NCI-H2196 (cell line): ENCODE results near the gene SETD5.
"Not testable (repeated sequence)": the region's sequence is repeated elsewhere in the genome, so short reads cannot be mapped to it uniquely, and the experiment has no call there.

Experiments used
- DNase-seq: peaks from one replicate; lab custom pipeline; 2025; ENCODE audit not compliant: unreplicated experiment; lab: John Stamatoyannopoulos, UW

The SETD5 gene

DNA sequence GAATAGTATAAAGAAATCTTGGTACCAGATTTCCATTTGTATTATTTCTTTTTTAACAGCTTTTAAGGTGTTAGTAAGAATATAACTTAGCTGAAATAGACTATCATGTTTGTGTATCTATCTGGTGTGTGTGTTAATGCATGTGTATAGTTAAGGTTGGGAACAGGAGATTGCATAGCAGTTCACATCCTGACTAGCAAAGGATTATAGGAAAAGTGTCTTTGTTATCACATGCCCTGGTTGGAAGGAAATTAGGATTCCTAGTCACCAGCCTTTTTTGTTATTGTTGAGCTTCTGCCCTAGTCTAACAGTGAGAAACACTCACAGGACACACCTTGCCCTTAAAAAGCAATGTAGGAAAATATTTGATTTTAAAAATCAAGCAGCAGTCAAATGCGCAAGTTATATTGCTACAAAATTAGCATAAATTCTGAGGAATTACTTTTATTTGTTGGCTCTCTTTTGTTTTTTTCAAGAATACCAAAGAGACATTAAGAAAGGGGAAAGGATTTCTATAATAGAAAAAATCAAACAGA, 58.2 kb downstream of the SETD5 start:
- DNase-seq: no peak

DNA sequence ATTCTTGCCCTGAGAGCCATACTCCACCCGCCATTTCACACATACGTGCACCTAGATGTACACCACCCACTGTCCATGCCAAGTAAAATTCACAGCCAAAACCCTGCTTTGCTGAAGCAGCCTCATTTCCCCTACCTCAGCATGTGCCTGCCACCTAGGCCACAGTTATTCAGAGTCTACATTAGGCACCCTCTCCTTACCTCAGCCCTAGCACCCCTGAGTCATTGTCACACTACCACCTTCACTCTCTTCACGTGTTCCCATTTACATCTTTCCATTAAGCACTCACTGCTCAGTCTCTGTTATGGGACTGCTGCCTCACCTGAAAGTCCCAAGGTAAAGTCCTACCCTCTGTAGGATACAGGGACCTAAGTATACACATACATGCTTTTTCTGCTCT, 70.0 kb downstream of the SETD5 start:
- no peak for DNase-seq

DNA sequence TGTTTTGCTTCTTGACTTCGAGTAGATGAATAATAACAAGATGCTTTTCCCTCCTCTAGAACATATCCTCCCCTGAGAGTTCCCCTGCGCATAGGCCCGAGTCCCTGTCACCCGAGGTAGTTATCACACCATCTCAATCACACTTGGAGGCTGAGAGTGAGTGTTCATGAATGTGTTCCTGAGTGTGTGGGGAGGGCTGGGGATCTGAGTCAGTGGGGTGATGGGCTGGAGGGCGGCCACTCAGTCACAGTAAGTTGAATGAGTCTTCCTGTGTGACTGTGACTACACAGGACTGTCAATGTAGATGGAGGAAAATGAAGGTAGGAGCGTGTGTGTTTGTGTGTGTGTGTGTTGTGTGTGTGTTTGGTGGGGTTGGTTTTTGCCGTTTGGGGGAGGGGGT, 71.0 kb downstream of the SETD5 start:
- no peak for DNase-seq

DNA sequence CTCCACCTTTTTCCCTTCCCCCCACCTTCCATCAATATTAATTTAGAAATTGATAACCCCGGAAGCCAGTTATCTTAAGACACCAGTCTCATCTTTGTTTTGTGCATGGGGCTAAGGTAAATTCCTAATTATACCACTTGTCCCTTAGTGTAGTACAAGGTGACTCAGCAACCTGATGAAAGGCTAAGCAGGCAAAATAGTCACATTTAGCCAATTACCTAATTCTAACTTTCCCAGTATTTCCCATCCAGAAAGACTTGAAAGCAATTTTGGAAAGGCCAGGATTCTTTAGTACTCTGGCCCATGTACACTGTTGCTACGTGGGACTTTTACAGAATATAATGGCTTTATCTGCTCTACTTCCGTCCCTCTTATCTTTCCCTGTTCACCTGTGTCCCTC, 72.6 kb downstream of the SETD5 start:
- DNase-seq: no peak

DNA sequence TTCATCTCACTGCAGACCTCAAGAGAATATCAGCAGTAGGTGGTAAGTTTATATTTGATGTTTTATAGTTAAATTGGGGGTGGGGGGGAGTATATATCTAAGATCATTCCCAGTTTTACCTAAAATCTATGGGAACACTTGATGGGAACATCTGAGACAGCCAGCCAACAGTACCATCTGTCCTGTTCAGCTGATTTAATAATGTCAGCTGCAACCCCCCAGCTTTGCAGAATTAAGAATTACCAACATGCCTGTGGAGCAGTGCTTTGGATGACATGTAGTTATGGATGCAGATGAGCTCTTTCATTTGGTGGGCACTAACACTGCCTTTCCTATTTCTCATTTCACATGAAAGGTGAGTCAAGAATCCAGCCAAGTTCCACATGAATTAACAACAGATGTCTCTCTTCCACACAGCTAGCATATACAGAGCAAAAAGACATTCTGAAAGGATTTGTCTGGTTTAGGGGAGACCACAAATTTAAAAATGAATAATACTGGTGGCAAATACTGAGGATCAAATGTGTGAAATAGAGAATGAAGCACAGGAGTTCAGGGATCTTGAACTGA, 76.2 kb downstream of the SETD5 start:
- DNase-seq: no peak

DNA sequence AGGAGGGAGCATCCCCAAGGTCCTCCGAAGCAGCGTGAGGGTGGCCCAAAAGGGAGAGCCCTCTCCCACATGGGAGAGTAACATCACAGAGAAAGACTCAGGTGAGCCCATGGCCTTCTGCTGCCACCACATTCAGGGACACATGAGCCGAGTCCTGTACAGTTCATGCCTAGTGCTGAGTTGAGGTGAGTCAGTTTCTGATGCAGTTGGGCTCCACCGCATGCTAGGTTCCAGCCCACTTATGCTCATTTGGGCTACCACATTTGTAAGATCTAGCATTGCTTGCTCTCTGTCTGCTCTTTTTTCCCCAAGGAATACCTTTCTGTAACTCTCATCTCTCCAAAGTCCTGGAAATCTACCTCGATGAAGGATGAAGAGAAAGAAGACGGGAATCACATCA, 77.1 kb downstream of the SETD5 start:
- DNase-seq: no peak

DNA sequence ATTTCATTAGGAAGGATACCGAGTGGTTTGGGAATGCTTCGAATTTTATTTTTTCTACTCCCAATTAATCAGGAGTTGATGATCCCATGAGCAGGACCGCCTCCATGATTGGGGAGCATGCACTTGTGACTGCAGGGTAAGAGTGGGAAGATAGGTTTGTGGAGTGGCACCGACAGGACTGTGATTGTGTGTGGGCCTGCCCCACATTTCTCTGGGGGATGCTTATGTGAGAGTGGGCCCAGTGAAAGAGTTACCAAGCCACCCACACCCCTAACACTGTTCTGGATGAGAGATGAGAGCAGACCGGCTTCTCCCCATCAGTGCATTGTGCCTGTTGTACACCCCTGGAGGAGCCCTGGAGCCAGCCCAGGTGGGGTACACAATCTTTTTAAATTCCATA, 79.5 kb downstream of the SETD5 start:
- no peak for DNase-seq

DNA sequence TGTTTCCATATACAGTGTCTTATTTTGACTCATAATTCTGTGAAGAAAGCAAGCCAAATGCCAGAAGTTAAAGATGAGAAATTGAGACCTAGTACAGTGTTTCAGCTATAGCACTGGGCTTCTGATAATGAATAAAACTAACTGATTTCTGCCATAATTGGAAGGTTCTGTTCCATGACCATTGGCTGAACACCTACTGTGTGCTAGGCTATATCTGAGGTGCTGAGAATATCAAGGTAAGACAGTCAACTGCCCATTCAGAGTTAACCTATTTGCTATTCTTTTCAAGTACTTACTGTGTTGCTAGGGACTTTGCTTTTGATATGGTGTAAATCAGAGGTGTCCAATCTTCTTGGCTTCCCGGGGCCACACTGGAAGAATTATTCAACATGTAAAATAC, 82.8 kb downstream of the SETD5 start:
- DNase-seq: no peak

DNA sequence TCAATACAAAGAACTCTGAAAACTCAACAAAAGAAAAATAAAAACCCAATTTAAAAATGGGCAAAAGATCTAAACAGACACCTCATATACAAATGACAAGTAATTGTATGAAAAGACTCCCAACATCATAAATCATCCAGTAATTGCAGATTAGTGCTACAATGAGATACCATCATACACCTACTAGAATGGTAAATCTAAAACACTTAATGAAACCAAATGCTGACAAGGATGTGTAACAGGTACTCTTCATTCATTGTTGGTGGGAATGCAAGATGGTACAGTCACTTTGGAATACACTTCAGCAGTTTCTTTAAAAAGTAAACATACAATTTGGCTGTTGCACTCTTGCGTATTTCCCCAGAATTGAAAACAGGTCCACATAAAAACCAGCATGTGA, 87.8 kb downstream of the SETD5 start:
- no peak for DNase-seq

DNA sequence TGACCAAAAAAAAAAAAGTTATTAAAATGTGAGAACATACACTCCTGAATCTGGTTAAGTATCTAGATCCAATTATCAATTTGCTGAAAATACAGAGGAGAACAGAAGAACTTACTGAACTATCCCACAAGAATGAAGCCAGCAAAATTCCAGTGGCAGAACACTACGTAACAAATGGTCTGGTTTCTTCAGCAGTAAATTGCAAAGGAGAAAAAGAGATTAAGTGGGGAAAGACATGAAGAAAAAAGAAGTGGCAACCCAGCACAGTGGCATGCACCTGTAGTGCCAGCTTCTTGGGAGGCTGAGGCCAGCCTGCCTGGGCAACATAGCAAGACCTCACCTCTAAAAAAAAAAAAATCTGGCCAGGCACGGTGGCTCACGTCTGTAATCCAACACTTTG, 94.1 kb downstream of the SETD5 start:
- DNase-seq: no peak

DNA sequence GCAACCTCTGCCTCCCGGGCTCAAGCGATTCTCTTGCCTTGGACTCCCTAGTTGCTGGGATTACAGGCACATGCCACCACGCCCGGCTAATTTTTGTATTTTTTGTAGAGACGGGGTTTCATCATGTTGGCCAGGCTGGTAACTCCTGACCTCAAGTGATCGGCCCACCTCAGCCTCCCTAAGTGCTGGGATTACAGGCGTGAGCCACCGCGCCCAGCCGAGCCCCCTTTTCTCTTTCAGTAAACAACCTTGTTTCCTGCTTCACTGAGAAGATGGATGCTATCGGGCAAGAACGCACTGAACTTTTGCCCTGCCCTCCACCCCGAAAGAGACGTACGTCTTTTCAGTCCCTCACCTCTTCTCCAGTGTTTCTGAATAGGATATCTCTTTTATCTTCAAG, 96.6 kb downstream of the SETD5 start:
- DNase-seq: not testable (repeated sequence)

DNA sequence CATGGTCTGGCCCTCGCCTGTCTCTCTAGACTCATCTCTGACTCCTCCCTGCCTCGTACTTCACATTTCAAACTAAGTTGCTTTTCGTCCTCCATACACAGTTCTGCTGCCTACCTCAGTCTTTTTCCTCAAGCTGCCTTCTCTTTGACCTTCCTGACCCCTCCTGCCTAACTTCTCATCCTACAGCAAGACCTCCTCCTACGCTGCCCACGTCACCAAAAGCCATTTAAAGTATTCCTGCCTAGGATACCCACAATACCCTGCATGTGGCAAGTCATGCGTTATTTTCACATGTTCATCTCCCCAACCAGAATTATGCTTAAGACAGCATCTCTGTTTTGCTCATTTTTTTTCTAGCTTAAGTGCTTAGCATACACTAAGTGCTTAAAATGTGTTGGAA, 99.5 kb downstream of the SETD5 start:
- no peak for DNase-seq

DNA sequence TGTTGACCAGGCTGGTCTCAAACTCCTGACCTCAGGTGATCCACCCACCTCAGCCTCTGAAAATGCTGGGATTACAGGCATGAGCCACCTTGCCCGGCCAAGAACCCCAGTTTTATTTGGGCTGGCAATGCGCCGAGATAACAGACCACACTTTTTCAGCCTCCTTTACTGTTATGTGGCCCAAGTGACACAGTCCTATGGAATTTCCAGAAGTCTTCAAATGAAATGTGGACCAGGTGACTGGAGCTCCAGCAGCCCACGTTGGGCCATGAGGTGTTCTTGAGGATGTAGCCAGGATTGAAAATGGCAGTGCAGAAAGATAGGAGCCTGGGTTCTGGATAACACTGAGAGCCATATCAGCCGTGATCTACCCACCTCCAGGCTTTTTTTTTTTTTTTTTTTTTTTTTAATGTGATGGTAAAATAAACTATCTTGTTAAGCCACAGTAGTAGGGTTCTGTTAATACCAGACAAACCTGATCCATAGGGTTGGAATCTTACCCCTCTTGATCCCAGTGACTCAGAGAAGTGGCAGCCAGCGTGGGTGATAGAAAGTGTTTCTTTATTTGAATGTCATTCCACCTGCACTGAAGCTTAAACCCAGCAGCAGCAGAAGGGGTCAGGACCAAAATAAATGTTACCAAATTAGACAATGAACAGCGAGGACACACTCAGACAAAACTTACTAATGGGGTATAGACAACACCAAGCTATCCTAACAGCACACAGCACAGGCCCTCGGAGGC, 100.6 kb downstream of the SETD5 start:
- no peak for DNase-seq

DNA sequence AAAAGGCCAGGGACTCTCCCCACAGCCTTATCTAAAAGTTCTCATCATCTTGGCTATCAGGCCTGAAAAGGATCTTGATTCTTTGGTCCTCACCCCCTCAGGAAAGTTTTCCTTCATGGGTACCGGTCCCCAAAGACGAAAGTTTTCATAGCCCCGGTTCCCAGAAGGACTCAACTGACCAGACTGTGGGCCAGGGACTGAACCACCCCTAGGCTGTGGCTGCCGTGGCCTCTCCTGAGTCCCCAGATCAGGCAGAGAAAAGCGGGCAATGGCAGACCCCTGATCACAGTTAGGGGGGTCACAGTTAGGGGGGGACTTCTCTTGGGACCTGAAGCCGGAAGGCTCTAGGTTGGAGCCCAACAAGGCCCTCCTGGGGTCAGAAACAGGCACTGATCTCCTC, 101.4 kb downstream of the SETD5 start:
- DNase-seq: no peak

DNA sequence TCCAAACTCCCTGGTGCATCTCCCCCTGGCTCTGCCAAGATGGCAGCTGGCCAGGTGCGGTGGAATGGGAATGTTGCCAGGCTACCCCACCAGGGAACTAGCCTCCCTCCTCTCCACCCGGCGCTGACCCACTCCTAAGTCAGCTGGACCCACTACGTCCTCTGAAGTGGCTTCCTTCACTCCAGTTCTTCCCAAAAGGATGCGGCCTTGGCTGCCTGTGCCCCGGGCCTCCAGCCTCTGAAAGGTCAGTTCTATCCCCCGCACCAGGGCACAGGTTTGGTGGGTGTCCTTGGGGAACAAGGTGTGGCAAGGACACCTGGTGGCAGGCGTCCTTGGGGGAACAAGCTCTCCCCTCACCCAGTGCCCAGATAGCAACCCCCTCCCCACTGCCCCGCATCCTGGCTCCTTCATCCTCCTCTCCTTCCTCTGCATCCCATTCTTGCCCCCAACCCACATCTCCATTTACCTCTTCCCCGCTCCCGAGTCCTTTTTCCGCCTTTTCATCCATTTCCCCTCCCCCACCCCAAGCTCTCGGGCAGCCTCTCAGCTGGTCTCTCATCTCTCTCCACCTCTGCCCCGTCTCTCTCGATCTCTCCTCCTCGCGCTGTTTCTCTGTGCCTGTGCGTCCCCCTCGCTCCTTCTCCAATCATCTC, 102.2 kb downstream of the SETD5 start:
- no peak for DNase-seq

DNA sequence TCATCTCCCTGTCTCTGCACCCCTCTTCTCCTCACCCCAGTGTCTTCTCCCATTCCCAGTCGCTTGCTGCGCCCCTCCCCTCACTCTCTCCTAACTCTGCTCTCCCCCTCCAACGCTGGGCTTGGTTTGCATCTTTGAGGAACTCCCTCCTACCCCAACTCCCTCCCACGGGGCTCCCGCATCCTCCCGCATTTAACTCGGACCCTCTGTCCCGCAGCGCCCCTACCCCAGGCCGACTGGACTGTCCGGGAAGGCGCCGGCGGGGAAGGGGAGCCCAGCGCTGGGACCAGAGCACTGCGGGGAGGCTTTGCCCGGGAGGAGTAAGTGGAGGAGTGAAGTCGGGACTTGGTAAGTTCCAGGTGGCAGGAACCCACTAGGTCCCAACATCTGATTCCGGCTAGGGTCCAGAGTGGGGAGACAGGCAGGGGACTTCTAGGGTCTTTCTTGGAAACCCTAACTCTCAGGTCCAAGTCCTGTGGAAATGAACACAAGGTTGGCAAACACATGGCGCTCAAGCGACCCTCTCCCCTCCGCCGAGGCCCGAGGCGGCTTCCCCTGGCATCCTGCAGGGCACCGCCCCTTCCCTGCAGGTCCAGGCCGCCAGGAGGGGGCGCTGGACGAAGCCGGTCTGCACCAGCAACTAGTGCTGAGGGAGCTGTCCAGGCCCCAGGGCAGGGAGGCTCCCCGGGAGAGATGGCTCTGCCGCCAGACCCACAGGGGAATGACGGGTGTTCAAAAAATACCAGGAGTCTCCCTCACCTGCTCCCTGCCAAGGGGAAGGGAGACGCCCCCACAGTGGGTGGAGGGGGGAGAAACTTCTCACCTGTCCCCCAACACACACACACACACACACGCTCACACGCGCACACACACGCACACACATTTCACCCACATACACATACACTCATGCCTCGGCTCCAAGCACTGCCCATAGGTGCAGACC, 103.0 kb downstream of the SETD5 start:
- DNase-seq: peak; percentile 6

DNA sequence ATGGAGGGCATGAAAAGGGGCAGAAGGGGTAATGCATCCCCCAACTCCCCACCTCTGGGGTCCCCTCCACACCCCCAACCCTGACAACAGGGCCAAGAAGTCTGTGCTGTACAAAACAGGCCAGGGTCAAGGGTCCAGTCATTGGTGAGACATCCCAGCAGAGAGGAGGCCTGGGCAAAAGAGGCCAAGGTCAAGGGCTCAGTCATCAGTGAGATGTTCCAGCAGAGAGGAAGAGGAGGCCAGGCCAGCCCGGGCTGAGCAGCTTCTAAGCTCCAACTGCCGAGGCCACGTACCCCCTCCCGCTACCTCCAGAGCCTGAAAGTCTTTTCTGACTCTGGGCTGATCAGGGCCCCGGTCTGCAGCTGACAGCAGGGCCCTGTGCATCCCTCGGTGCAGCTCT, 103.8 kb downstream of the SETD5 start:
- no peak for DNase-seq

DNA sequence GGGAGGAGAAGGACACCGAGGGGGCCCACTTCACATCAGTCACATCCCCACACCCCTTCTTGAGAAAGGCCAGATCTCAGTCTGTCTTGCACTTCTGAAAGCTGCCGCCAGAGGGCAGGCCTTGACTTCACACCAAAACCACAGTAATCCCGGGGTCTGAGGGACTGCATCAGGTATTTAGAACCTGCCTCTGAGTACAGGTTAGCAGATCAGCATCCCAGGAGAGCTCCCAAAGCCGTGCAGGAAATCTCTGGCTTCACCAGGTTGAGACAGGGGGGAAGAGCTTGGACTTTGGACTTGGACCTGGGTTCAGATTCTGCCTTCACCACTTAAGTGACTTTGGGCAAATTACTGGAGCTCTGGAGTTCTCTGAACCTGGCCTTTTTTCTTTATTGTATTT, 105.9 kb downstream of the SETD5 start:
- peak; percentile 54 for DNase-seq

DNA sequence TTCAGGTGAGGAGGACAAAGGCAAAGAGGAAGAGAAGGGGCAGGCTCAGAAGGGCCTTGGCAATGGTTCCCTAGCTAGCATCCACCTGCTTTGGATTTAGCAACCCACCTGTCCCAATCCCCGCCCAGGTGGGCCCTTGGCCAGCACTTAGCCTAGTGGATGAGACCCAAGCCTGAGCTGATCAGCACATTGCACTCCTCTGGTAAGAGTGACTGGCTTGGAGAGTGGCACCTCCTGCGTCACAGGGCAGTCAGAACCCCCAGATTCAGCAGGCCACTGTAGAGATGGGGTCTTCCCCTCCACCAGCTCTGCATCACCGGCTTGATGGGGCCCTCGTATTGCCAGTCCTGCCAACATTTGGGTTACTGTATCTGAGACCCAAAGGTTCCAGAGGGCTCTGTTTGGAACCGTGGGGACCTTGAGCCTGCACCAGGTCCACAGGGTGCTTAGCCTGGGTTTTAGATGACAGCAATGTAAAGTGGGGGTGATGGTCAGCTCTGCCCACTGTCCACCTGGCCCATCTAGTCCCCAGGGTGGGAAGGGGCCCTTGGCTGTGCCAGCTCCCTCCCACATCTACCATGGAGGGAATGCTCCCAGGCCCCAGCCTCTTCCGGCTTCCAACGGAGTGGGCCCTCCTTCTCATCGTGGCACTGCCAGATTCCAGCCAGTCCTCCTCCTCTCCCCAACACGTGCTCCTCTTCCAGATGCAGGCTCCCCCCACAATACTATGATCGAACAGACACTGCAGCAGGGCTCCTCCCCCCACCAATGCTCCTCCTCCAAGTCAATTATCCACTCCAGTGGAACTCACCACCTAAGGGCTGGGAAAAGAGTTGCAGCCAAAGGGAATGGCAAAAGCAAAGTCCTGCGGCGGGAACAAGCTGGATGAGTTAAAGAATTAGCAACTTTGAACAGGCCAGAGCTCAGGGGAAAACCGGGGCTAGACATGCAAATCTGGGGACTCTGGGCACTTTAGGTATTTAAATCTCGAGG, 110.5 kb downstream of the SETD5 start:
- no peak for DNase-seq

DNA sequence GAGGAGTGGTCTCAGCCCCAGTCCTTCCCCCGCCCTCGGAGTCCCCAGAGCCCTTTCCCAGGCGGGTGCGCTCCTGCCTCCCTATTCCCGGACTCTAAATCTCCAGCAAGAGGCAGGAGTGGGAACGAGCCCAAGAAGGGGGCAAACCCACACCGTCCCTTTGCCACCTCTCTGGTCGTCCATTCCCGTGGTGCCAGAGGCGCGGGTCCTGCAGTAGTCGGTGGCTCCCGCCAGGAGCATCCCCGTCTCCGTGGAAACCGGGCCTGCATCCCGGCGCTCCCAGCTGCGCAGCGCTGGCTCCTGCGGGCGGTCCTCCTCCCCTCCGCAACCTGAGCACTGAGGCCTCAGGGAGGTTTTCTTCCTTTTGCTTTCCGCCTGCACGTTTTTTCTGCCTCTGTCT, 111.4 kb downstream of the SETD5 start:
- DNase-seq: no peak
